Stimulated activated CD8-positive, alpha-beta memory T cell treated with anti-CD3 and anti-CD28 coated beads, Interleukin-7, amount 100 ng/mL, for 48 hours (primary cell): ENCODE results near the gene LDLRAD3.

Source experiments
- DNase-seq, 2 donors: peaks; one replicate each; pipeline ENCODE4 v3.0.0-alpha.2; 2020; ENCODE audit warnings: low read depth in 1 of 2; ENCODE audit errors: extremely low read depth in 1 of 2

The LDLRAD3 gene

DNA sequence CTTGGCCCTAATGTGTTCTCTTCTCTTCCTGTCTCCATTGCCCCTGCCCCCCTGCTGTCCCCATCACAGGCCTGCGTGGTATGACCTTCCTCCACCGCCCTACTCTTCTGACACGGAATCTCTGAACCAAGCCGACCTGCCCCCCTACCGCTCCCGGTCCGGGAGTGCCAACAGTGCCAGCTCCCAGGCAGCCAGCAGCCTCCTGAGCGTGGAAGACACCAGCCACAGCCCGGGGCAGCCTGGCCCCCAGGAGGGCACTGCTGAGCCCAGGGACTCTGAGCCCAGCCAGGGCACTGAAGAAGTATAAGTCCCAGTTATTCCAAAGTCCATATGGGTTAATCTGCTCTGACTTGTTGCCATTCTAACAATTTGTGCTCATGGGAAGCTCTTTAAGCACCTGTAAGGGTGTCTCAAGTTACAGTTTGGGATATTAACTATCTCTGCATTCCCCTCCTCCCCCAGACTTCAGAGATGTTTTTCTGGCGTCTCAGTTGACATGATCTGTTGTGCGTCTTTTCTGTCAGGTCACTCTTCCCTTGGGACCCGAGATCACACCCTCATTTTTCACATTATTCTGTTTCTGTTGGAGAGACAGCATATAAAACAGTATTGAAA, 285.3 kb downstream of the LDLRAD3 start:
- no peak for DNase-seq

GRCh38 chr11:36230779-36231699, 287.2 kb downstream of the LDLRAD3 start:
- no peak for DNase-seq

DNA sequence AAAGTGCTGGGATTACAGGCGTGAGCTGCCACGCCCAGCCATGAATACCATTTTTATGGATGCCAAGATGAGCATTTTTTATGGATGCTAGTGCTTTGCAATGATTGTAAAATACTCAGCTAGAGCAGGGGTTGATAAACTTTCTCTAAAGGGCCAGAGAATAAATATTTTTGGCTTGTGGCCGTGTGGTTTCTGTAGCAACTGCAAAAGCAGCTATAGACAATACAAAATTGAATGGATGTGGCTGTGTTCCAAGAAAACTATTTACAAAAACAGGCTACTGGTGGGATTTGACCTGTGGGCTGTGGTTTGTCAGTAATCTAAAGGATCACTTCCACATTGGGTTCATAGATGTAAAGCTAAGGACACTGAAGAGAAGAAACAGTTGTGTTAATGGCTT, 289.3 kb downstream of the LDLRAD3 start:
- DNase-seq, result no peak

GRCh38 chr11:36234825-36235224, 291.0 kb downstream of the LDLRAD3 start:
- DNase-seq, result no peak

- DNase-seq, result no peak
Measured at GRCh38 chr11:36235750-36236149, 291.9 kb downstream of the LDLRAD3 start.

GRCh38 chr11:36237391-36237790, 293.5 kb downstream of the LDLRAD3 start:
- no peak for DNase-seq

GRCh38 chr11:36238036-36238631, 294.3 kb downstream of the LDLRAD3 start:
- no peak for DNase-seq

DNA sequence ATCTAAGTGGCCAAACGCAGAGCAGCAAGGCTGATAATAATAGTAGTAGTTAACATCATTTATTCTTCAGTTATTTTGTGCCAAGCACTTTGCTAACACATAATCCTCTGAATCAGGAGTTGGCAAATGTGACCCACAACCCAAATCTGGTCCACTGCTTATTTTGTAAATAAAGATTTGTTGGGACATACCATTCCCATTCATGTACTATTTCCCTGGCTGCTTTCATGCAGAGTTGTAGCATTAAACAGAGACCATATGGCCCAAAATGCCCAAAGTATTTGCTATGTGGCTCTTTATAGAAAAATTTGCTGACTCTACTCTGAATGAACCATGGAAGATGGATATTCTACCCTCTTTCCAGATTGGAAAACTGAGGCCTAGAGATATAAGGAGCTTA, 295.0 kb downstream of the LDLRAD3 start:
- no peak for DNase-seq

- no peak for DNase-seq
Measured at GRCh38 chr11:36239636-36240035, 295.8 kb downstream of the LDLRAD3 start.

DNA sequence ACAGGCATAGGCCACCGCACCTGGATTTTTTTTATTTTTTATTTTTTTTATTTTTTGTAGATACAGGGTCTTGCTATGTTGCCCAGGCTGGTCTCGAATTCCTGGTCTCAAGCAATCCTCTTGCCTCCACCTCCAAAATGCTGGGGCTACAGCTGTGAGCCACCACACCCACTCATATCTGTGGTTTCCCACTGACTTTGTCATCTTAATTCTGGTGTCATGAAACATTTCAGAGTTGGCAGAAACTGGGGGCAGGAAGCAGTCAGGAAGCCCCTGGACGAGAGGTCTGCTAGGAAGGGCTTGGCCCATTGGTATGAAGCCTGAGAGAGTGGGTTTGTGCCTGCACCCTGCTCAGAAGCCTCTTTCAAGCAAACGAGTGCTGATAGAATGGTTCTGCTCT, 296.3 kb downstream of the LDLRAD3 start:
- DNase-seq, result no peak

- DNase-seq, result no peak
Measured at GRCh38 chr11:36240801-36241200, 296.9 kb downstream of the LDLRAD3 start.

DNA sequence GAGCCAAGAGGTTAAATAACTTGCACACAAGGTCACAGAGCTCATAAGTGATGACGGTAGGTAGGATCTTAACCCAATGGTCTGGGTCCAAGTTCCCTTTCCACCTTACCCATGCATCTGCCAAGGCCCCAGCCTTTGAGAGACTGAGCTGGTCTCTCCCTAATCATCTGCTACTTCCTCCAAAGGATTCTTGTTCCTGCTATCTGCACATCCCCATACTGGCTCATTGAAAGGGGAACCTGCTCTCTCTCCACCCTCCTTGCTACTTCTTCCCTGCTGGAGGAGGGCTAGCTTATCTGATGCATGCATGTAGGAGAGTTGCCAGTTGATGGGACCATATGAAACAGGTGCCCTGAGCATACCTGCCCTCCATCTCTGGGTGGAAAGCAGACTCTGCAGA, 297.6 kb downstream of the LDLRAD3 start:
- no peak for DNase-seq

DNA sequence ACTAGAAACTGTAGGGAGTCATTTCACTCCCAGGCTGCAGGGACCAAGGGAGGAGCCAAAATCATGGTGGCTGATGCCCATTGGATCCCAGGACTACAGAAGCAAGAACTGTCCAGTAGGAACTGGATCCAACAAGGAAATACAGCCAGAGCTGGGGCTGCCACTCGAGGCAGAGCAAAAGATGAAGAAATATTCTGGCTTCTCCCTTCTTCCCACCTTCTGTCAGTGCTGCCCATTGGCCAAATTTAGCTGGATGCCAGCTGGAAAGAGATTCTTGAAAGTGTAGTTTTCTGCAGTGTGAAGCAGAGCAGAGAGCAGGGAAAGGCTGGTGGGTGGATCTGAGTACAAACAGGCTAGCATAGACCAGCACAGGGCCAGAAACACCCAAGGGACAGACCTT, 299.8 kb downstream of the LDLRAD3 start:
- DNase-seq, result no peak

- DNase-seq, result no peak
Measured at GRCh38 chr11:36247493-36247892, 303.6 kb downstream of the LDLRAD3 start.

GRCh38 chr11:36248436-36248835, 304.6 kb downstream of the LDLRAD3 start:
- DNase-seq, result no peak

DNA sequence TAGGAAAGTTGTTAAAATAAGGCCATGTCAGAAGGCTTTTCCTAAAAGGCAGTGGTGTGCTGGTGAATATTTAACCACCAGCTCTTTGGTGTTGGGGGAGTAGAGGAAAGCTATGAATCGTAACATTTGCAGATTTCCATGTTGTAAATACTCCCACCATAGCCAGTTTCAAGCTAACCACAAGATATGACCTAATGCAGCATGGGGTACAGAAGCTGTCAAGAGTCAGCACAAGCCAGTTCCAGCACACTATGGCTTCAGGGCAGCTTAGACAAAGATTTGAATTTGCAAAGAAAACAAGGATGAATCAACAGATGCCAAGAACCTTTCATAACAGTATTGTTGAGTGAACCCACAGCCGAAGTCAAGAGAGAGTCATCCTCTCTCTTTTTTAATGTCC, 305.4 kb downstream of the LDLRAD3 start:
- no peak for DNase-seq

DNA sequence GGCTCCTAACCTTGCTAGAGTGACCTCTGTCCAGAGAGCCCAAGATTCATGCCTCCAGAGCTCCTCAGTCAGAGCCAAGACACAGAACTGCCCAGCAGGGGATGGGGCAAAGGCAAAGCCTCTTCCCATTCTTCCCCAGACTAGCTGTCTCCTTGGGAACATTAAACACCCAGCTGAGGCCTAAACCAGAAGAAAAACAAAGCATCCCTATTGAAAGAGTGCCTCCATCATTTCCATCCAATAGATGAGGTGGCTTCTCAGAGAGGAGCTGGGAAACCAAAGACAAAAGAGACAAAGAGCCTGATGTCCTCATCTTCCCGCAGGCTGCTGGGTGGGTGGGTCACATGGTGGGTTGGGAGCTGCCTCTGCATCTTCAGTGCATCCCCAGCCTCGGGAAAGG, 308.0 kb downstream of the LDLRAD3 start:
- DNase-seq, result no peak

GRCh38 chr11:36253238-36253637, 309.4 kb downstream of the LDLRAD3 start:
- DNase-seq, result no peak

DNA sequence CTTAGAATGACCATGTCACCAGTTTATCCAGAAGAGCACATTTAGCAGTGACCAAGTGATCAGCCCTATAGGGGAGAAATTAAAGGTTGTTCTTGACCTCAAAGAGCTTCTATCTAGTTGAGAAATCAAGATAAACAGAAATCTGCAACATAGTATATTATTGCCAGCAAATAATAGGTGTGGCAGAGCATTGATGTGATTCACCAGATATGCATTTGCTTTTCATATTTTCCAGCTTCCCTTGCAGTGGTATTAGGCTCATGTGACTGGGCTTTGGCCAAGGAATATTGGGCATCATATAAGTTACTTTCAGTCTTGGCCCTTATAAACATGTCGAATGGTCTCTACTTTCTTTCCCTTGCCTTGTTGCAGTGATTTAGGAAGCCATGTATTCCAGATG, 310.9 kb downstream of the LDLRAD3 start:
- DNase-seq, result no peak

GRCh38 chr11:36257351-36257750, 313.5 kb downstream of the LDLRAD3 start:
- DNase-seq, result no peak

DNA sequence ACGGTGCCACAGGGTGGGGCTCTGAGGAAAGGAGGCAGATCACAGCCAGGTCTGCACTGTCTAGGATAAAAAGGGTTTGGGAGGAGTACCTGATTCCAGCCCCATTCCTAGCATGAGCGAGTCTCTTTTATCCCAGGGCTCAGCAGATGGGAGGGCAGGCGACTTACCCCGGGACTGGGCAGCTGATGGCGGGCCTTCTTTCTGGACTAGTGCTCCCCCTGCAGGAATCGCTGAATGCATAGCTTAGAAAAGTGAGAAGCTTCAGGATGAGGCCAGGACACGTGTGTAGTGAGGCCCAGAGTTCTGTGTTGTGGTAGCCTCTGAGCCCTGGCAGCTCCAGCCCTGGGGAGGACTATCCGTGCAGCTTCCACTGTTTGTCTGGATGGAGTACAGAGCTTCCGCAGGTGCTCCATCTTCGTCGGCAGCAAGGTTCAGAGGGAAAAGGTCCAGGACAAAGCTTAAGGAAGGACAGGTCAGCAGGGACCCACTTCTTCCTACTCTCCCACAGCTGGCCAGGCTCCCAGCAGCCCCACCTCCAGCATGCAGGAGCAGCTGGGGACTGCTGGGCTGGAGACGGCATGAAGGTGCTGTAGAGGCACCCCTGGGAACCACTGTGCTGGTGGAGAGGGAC, 315.0 kb downstream of the LDLRAD3 start:
- DNase-seq, result no peak

GRCh38 chr11:36261094-36261493, 317.2 kb downstream of the LDLRAD3 start:
- DNase-seq, result no peak
